SK-N-MC (cell line): ENCODE measurements around the gene MPI.
"Not testable (repeated sequence)": the region's sequence is repeated elsewhere in the genome, so short reads cannot be mapped to it uniquely, and the experiment has no call there.

Experiments used
- DNase-seq: peaks from one replicate; pipeline ENCODE4 v3.0.0-alpha.2; 2011; ENCODE audit warnings: low read depth, low spot score
- H3K27ac ChIP-seq: fragments of 200-600 bp; sonication (generic); 2 replicates; pipeline ENCODE4 v1.5.1; 2016; ENCODE audit warnings: mixed run types
- H3K36me3 ChIP-seq: fragments of 200-600 bp; sonication (generic); 2 replicates; pipeline ENCODE4 v1.6.1; 2017; ENCODE audit warnings: antibody characterized with exemption, low read length, mixed read lengths; ENCODE audit not compliant: insufficient read depth
- H3K4me3 ChIP-seq: fragments of 200-600 bp; sonication (generic); 2 replicates; pipeline ENCODE4 v1.5.1; 2016
- H3K9ac ChIP-seq: fragments of 200-600 bp; sonication (generic); 2 replicates; pipeline ENCODE4 v1.8.0; 2017; ENCODE audit warnings: mixed run types, mixed read lengths; ENCODE audit not compliant: insufficient read length
- H3K9me3 ChIP-seq: fragments of 200-600 bp; sonication (generic); 2 replicates; pipeline ENCODE4 v1.6.1; 2017; ENCODE audit warnings: low read depth, mild to moderate bottlenecking, antibody characterized with exemption, low read length, moderate library complexity, mixed read lengths
- EZH2 ChIP-seq: fragments of 200-600 bp; sonication (generic); IDR thresholded peaks from one replicate; pipeline ENCODE4 v1.6.1; 2017; ENCODE audit warnings: antibody characterized with exemption
- FOXP2 ChIP-seq: optimal IDR thresholded peaks from 2 replicates; pipeline ENCODE3; 2011; ENCODE audit warnings: mild to moderate bottlenecking, moderate library complexity; ENCODE audit not compliant: insufficient read depth; ENCODE audit errors: extremely low read length, control extremely low read depth
- POLR2AphosphoS5 ChIP-seq: IDR thresholded peaks from 2 replicates; pipeline ENCODE4 v1.6.1; 2012; ENCODE audit warnings: mild to moderate bottlenecking, low read depth, low read length, borderline replicate concordance

The MPI gene

DNA sequence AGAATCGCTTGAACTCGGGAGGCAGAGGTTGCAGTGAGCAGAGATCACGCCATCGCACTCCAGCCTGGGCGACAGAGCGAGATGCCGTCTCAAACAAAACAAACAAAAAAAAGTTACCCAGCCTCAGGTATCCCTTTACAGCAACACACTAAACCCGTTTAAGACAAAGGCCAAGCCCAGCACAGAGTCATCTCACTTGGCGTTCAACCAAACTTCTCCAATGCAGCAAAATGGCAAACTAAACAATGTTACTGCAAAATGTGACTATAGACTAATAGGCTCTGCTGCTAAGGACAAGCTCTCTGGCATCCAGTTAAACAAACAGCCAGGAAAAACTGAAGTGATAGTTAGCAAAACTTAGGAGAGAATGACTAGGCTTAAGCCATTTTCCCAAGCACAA is 23.2 kb downstream of the MPI start:
- TF ChIP-seq POLR2AphosphoS5 (no peak), EZH2 (no peak), FOXP2 (no peak)
- peak overlapping the region; percentile 25; the same call in 1 of the 2 replicates for H3K27ac ChIP-seq
- H3K4me3 ChIP-seq: no peak overlapping the region
- H3K36me3 ChIP-seq: peaks cover 50% of the 10 kb centered on the region
- no peaks in the 10 kb centered on the region for H3K9me3 ChIP-seq
- DNase-seq: no peak
- H3K9ac ChIP-seq: no peak overlapping the region

DNA sequence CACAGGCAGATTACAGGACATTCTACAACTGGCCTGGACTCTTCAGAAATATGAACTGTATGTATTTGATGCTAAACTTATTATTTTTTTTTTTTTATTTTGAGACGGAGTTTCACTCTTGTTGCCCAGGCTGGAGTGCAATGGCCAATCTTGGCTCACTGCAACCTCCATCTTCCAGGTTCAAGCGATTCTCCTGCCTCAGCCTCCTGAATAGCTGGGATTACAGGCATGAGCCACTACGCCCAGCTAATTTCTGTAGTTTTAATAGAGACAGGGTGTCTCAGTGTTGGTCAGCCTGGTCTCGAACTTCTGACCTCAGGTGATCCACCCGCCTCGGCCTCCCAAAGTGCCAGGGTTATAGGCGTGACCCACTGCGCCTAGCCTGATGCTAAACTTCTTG is 24.0 kb downstream of the MPI start:
- H3K4me3 ChIP-seq, H3K27ac ChIP-seq, H3K9me3 ChIP-seq, H3K9ac ChIP-seq, DNase-seq: not testable (repeated sequence)
- peaks cover 58% of the 10 kb centered on the region for H3K36me3 ChIP-seq

DNA sequence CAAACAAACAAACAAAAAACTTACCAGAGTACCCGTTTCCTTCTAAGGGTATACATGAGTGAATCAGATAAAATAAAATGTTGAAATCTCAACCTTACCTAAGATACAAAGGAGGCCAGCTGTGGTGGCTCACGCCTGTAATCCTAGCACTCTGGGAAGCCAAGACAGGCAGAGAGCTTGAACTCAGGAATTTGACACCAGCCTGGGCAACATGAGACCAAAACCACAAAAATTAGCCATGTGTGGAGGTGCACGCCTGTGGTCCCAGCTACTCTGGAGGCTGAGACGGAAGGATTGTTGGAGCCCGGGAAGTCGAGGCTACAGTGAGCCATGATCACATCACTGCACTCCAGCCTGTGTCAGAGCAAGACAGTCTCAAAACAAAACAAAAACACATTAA is 27.8 kb downstream of the MPI start:
- Histone ChIP-seq H3K36me3 (peaks cover 80% of the 10 kb centered on the region), H3K9ac (no peak overlapping the region), H3K4me3 (no peak overlapping the region), H3K27ac (no peak overlapping the region), H3K9me3 (no peaks in the 10 kb centered on the region)
- DNase-seq: no peak
- TF ChIP-seq POLR2AphosphoS5: no peak
- TF ChIP-seq EZH2: no peak
- TF ChIP-seq FOXP2: no peak

DNA sequence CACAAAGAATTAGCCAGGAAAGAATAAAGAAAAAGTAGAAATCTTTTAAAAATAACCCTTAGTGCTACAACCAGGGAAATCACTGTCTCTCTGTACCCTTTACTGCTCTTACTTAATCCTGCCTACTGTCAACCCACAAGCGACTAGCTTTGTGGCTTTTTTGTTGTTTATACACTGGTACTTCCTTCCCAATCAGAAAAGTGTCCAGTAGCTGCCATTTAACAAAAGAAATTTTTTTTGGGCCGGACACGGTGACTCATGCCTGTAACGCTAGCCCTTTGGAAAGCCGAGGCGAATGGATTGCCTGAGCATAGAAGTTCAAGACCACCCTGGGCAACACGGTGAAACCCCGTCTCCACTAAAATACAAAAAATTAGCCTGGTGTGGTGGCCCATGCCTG is 30.6 kb downstream of the MPI start:
- Histone ChIP-seq H3K36me3 (peaks cover 83% of the 10 kb centered on the region), H3K9ac (no peak overlapping the region), H3K27ac (no peak overlapping the region), H3K9me3 (no peaks in the 10 kb centered on the region), H3K4me3 (no peak overlapping the region)
- TF ChIP-seq POLR2AphosphoS5: no peak
- TF ChIP-seq EZH2: no peak
- no peak for TF ChIP-seq FOXP2
- DNase-seq: no peak

DNA sequence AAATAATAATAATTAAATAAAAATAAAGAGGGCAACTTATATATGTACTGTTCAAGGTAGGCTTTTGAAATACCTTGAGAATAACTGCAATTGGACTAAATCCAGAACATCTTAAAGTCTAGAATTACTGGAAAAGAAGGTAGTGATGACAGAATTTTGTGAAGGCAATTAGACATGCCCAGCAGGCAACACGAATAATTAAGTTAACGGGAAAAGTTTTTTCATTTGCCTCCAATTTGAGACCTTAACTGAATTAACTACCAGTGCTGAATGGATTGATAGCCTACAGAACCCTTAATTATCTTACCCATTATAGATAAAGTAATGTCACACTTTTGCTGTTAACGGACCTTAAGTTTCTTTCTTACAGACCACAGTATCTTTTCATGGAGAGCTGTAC is 34.7 kb downstream of the MPI start:
- no peak for TF ChIP-seq POLR2AphosphoS5
- TF ChIP-seq FOXP2: no peak
- no peak for TF ChIP-seq EZH2
- Histone ChIP-seq H3K9ac (no peak overlapping the region), H3K9me3 (no peaks in the 10 kb centered on the region), H3K36me3 (peaks cover 81% of the 10 kb centered on the region), H3K4me3 (no peak overlapping the region), H3K27ac (no peak overlapping the region)
- DNase-seq: peak; percentile 30

DNA sequence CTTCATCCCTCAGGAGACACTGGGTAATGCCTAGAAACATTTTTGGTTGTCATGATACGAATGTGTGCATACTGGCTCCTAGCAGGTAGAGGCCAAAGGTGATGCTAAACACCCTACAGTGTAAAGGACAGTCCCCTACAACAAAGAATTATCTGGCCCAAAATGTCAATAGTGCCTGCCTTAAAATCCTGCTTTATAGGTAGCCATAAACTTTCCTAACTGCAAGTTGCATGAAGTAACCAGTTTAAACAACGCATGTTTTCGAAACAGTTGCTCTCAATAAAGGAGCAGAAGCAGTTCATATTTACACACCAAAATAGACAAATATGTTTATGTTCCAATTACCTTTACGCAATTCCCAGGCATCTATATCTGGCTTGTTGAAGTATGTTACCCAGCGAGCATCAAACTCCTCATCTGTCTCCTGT is 38.9 kb downstream of the MPI start:
- H3K36me3 ChIP-seq: peaks cover 57% of the 10 kb centered on the region
- no peak overlapping the region for H3K4me3 ChIP-seq
- H3K9ac ChIP-seq: no peak overlapping the region
- TF ChIP-seq POLR2AphosphoS5: no peak
- TF ChIP-seq FOXP2: no peak
- no peak for TF ChIP-seq EZH2
- no peak overlapping the region for H3K27ac ChIP-seq
- DNase-seq: no peak
- H3K9me3 ChIP-seq: no peaks in the 10 kb centered on the region

DNA sequence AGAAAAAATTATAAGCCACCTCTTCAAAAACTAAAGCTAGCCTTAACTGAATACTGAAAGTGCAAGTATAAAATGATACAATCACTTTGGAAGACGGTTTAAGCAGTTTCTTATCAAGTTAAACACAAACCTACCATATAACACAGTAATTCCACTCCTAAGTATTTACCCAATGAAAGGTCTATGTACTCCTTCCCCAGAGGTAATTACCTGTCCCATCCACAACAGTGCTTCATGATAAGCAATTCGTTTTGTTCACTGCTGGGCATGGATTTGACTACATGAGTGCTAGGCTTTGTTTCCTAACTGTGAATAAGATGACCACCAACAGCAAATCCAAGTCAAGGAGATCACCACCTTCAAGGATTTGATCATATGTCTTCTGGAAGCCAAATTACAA is 43.7 kb downstream of the MPI start:
- no peak for DNase-seq
- Histone ChIP-seq H3K9ac (no peak overlapping the region), H3K36me3 (peaks cover 25% of the 10 kb centered on the region), H3K4me3 (no peak overlapping the region), H3K9me3 (no peaks in the 10 kb centered on the region), H3K27ac (peak overlapping the region; percentile 23; the same call in 1 of the 2 replicates)
- TF ChIP-seq POLR2AphosphoS5 (no peak), FOXP2 (no peak), EZH2 (no peak)

DNA sequence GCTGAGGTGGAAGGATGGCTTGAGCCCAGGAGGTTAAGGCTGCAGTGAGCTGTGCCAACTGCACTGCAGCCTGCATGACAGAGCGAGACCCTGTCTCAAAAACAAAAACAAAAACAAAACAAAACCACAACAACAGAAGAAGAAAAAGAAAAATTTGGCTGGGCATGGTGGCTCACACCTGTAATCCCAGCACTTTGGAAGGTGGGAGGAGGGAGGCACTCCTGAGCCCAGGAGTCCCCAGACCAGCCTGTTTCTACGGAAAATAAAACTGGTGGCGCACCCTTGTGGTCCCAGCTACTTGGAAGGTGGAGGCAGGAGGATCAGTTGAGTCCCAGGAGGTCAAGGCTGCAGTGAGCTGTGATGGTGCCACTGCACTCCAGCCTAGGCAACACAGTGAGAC is 45.4 kb downstream of the MPI start:
- H3K4me3 ChIP-seq, DNase-seq, H3K9ac ChIP-seq, H3K27ac ChIP-seq, H3K9me3 ChIP-seq: not testable (repeated sequence)
- peaks cover 12% of the 10 kb centered on the region; the same call in 1 of the 2 replicates for H3K36me3 ChIP-seq

DNA sequence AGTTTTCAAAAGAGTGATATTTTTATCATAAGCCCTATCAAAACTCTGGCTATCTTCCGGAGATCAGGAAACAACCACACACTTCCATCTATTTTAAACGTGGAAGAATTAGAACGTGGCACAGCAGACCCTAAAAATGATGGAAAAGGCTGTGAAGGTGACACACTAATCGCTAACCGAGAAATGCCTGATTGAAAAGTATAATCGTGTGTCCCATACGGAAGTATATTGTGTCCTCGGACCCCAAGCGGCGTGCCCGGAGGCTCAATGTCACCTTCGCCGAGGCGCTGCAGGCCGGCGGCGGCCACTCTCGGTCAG is 47.4 kb downstream of the MPI start:
- Histone ChIP-seq H3K36me3 (no peaks in the 10 kb centered on the region; the same call in 1 of the 2 replicates), H3K27ac (peak overlapping the region; percentile 67), H3K9ac (peak overlapping the region; percentile 96), H3K9me3 (no peaks in the 10 kb centered on the region), H3K4me3 (peak overlapping the region; percentile 99)
- no peak for DNase-seq
- TF ChIP-seq EZH2 (no peak), FOXP2 (no peak), POLR2AphosphoS5 (no peak)

DNA sequence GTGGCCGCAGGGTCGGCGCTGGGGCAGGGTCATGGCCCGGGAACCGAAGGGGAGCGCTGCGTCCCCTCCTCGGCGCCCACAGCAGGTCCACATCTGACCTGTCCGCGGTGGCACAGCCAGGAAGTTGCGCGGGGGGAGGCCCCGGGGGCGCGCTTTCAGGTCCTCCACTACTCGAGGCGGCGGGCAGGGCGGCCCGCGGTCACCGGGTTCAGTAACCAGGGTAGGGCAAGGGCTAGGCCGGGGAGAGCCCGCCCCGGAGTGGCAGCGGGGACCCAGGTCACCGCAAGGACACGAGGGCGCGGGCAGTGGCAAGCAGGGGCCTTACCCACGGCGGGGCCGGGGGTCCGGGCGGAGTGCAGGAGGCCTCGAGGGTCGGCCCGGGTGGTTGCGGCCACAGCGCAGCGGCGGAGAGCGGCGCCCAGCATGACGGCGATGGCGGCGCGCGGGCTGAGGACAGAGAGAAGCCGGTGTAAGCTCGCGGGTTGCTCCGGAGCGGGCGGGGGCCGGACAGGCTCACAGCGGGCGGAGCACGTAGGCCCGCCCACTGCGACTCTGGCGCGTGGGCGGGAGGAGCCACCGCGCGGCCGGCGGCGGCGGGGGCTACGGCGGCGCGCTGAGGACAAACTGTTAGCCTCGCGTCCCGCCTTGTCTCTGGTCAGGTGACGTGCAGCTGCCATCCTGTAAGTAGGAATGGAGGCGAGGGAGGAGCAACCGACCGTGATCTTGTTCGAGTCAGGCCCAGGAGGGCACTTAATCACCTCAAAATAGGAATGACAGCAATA is 47.9 kb downstream of the MPI start, which contains the start of gene COX5A:
Gene COX5A (minus strand): TSS at position 484 of the 782 bp plus-strand sequence. CDS start 59 bp downstream, at position 425.
- DNase-seq: peak; percentile 72
- peak within 1 kb of the TSS; percentile 99 for H3K4me3 ChIP-seq
- H3K9ac ChIP-seq: peak within 1 kb of the TSS; percentile 96
- no peak for TF ChIP-seq EZH2
- peak; percentile 83 for TF ChIP-seq POLR2AphosphoS5
- peak; percentile 13 for TF ChIP-seq FOXP2
- peak within 1 kb of the TSS; percentile 67 for H3K27ac ChIP-seq
- no peaks in the 10 kb centered on the region for H3K9me3 ChIP-seq
- H3K36me3 ChIP-seq: no peaks in the 10 kb centered on the region; the same call in 1 of the 2 replicates
